GM18519 (cell line): ENCODE data around the gene CYP20A1.
"Not testable (repeated sequence)": the region's sequence is repeated elsewhere in the genome, so short reads cannot be mapped to it uniquely, and the experiment has no call there.

ENCODE experiments used
- ATAC-seq: cut with Tn5 transposase; IDR thresholded peaks from one replicate; pipeline ENCODE4 v1.9.1; 2021; ENCODE audit warnings: mild to moderate bottlenecking, moderate library complexity; ENCODE audit not compliant: unreplicated experiment, low FRiP score

CYP20A1 gene

DNA sequence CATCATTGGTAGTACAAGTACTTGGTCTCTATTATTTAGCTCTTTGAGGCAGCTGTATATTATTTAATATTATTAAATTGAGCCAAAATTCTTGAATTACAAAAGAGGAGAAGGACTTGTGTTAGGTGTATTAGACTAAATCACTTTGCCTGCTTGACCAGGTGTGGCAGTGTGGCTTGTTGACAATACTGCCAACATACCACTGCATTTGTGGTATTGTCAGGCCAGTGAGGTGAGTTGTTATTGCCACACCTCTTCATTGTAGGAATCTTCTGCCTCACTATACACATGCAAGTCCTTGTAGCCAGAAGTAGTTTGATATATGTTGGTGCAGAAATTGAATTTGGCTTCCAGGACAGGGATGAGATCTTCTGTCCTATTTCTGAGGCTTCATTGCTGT, 40.5 kb downstream of the CYP20A1 start:
- ATAC-seq = no peak

DNA sequence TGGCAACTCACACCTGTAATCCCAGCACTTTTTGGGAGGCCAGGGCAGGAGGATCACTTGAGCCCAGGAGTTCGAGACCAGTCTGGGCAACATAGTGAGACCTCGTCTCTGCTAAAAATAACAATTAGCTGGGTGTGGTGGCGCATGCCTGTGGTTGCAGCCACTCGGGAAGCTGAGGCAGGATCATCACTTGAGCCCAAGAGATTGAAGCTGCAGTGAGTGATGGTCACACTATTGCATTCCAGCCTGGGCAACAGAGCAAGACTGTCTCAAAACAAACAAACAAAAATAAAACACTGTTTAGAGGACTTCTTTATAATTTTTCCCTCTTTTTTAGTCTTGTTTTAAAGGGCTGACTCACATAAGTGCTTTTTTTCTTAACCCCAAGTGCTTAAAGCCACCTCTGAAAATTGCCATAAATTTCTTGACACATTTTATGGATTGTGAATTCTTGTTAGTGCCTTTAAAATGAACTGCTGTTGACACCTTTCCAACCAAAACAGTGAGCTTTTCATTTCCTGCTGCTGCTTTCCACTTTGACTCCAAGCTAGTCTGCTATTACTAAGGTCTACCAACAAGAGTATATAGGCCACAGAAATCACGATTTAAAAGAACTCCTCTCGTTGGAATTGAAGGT, 41.7 kb downstream of the CYP20A1 start:
- ATAC-seq = no peak

DNA sequence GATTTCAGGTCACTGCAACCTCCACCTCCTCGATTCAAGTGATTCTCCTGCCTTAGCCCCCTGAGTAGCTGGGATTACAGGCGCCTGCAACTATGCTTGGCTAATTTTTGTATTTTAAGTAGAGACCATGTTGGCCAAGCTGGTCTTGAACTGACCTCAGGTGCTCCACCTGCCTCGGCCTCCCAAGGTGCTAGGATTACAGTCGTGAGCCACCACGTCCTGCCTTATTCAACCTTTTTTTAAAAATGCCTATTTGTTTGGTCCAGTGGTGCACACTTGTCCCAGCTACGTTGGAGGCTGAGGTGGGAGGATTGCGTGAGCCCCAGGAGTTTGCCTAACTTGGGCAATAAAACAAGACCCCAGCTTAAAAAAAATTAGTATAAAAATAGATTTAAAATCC, 43.3 kb downstream of the CYP20A1 start:
- no peak for ATAC-seq

DNA sequence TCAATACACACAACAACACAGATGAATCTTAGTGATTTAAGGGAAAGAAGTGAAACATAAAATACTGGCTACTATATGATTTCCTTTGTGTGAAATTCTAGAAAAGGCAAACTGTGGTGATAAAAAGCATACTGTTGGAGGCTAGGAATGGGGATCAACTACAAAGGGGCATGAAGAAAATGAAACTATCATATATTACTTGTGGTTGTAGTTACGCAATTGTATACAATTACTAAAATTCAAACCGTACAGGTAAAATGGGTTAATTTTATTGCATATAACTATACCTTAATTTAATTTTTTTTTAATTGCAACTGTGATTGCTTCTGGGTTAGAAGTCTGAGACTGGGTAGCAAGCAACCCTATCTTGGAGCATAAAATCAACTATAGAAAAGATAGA, 47.7 kb downstream of the CYP20A1 start:
- no peak for ATAC-seq

DNA sequence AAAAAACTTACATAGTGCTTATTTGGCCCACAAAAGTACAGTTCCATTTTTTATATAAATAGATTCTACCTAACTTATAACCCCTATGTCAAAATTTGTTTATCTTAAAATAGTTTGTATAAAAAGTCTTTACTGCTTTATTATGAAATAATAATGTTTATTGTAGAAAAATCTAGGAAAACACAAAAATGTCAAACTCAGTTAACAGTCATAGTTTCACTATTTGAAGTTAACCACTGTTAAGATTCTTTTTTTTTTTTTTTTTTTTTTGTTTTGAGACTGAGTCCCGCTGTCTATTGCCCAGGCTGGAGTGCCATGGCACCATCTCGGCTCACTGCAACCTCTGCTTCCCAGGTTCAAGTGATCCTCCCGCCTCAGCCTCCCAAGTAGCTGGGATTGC, 62.8 kb downstream of the CYP20A1 start:
- ATAC-seq = no peak

DNA sequence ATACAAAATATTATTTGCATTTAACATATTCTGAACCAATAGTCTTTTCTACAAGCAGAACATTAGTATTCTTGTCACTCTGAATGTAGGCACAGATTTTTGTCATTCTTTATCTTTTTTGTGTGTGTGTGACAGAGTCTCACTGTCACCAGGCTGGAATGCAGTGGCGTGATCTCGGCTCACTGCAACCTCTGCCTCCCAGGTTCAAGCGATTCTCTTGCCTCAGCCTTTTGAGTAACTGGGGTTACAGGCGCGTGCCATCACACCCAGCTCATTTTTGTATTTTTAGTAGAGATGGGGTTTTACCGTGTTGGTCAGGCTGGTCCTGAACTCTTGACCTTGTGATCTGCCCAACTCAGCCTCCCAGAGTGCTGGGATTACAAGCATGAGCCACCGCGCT, 63.8 kb downstream of the CYP20A1 start:
- not testable (repeated sequence) for ATAC-seq

DNA sequence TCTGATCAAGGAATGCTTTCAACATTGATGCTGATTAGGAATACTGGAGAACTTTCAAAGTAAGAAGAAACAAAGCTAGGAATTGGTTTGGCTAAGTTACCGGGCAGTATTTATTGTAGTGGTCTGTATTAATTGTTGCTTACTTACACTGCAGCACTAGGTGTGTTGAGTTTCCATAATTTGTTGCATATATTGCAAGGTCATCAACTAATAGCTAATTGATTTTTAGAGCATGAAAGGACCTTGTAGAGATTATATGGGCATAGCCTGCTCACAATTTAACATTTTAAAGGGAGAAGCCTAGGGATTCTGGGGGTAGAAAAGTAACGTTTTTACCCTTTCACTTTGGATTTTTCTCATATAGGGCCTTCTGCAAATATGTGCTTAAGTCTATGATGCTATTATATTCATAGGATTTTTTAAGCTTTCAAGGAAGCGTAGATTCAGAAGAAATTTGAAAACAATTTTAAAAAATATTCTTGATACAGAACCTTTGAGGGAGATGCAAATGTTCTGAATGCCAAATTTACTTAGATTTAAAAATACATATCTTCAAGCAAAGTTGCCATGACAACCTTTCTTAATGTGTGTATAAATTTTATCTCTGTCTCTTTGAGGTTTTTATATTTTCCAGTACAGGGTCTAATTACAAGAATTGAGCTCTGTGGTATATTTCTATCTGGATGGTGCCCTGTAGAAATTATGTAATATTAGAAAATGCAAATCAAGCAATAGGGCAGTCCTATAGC, 72.0 kb downstream of the CYP20A1 start:
- no peak for ATAC-seq

DNA sequence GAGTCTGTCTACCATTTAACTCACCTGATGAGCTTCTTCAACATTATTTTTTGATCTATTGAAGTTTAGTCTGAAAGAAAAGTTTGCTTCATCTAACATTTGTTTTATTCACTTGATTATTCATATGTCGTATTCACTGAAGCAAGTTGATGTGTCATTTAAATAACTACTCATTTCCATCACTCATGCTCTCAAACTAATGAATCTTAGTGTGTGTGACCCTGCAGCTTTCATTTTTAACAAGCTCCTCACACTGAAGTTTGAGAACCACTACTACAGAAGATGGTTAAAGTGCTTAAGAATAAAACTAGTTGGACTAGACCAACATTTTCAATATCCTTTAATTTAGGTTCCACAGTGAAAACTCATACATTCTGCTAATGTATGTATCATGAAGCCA, 87.5 kb downstream of the CYP20A1 start:
- no peak for ATAC-seq

DNA sequence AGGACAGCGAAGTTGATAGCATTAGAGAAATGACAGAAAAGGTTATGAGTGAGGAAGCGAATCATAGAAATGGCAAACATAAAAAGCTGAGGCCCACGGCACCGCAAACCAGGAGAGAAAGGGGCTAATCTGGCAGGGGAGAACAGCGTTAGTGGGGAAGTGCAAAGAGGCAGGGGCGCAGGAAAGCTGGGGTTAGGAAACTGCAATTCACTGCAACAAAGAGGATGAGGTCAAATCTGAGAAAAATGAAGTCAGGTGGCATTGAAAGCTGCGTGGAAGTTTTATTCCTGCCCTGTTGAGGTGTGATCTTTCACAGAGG, 88.7 kb downstream of the CYP20A1 start:
- no peak for ATAC-seq

DNA sequence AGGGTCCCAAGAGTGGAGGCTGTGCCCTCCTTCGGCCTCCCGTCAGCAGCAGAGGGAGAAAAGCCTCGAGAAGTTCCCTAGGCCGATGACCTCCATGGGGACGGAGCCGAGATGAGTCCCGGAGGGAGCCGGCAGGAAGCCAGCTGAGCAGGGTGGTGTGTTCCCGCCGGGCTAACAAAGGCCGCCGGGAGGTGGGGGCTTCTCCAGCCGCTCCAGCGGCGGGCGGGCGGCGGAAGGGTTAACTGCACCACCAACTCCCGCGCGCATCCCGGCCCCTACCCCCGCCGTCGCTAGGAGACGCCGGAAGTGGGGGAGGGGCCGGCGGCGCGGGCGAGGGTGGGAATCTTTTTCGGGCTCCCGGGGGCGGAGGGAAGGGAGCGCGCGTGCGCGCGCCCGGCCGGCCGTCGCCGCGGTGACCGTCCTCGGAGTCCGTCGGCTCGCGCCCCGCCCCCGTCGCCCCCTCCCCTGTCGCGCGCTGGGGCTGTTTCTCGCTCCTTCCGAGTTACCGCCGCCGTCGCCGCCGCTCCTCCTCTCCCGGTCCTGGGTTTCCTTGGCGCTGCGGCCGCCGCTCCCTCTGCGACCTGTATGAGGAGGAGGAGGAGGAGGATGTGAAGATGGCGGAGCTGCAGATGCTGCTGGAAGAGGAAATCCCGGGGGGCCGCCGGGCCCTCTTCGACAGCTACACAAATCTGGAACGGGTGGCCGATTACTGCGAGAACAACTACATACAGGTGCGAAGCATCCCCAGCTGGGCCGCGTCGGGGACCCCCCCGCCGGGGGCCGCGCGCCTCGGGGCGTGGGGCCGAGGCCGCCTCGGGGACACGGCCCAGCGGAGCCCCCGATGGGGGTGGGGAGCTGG, 89.3 kb downstream of the CYP20A1 start, which contains the start of gene ABI2:
Gene ABI2 (plus strand): TSS at position 494 of the 859 bp plus-strand sequence. CDS start 121 bp downstream, at position 615.
- ATAC-seq = peak; percentile 37

DNA sequence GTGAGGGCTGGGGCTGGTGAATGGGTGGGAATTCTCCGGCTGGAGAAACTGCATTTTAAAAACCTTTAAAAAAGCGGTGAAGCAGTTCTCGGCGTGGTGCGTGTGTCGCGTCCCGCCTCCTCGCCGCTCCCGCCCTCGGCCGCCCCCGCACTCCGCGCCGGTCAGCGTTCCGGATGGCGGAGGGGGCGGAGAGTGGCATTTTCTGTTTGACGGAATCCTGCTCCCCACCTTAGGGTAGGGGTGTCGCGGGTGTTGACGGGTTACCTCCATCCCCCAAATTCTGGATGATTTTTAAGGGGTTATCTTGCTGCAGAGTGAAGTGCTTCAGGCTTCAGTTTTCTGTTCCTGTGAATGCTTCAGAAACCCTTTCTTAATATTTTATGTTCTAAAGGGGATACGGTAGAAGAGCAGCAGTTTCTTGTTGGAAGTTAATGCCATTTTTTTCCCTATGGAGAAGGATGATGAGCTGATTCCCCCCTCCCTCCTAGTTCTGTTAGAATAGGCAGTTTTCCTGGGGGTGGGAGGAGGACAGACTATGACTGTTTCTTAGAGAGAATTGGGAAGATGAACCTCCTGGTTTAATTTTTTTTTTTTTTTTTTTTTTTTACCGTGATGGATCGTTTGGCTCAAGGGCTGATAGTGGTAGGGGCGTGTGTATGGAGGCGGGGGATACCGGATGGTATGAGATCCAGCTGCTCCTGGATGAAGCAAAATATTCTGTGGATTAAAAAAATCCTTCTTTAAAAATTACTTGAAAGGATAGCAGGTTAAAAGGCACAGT, 90.1 kb downstream of the CYP20A1 start:
- ATAC-seq = peak; percentile 38

DNA sequence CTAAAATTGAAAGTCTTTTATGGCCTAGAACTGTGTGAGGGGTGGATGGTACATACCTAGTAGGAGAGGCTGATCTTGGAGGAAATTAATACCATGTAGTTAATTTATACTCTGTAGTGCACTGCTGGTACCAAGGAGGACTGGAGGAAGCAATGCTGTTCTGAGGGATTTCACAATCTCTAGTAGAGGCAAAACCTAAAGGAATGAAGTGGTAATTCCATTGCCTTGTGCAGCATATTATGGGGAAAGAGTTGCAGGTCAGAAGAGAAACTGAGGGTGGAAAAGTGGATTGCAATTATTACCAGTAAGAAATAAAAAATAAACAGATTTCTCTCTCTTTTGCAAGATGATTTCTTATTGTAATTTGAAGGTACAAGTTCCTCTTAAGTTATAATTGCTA, 91.6 kb downstream of the CYP20A1 start:
- ATAC-seq = no peak

DNA sequence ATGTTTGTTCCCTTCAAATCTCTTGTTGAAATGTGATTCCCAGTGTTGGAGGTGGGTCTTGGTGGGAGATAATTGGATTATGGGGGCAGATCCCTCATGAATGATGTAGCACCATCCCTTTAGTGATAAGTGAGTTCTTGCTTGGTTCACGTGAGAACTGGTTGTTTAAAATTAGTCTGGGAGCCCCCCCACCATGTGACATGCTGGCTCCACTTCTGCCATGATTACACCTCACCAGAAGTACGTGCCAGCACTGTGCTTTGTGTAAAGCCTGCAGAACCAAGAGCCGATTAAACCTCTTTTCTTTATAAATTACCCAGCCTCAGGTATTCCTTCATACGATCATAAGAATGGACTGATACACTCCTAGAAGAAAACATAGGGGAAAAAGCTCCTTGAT, 99.5 kb downstream of the CYP20A1 start:
- no peak for ATAC-seq

DNA sequence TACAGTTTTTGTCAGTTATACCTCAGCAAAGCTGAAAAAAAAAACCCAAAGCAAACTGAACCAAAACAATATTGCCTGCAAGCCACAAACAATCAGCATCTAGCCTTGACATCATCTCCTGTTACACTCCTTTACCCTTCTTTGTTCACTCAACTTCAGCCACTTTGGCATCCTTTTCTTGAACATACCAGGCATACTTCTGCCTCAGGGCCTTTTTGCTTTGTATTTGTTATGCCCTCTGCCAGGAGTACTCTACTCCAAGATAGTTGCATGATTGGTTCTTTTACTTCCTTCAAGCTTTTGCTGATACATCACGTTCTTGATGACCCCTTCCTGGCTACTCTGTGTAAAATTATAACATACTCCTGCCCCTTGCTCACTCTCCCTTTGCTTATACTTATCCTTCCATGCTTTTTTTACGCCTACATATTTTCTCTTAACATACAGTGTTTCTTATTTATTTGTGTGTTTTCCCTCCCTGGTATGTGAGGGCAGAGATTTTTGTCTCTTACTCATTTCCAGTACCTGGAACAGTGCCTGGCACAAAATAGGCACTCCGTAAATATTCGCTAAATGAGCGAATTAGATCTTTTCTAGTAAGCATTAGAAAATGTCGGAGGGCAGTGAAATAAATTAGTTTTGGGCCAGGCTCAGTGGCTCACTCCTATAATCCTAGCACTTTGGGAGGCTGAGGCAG, 102.1 kb downstream of the CYP20A1 start:
- ATAC-seq = no peak

DNA sequence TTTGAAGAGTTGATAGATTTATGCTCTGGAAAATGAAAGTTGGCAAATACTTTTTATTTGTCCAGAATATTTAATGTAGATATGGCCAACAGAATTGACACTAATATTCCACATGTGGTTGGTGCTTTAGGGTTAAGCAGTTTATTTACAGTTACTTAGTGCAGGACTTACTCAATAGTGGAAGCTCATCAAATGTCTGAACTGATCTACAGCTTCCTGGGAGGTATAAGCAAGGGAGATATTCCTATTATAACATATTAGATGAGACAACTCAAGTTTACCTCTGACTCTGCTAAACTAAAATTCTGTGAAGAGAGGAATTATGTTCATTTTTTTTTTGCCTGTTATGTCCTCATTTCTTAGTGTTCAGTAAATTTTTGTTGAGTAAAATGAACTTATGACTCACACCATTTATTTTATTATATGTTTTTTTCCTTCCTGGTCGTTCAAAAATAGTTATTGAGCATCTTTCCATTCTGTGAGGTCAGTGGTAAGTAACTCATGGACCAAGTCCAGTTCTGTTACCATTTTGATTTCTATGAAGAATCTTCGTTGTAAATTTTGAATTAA, 103.0 kb downstream of the CYP20A1 start:
- no peak for ATAC-seq

DNA sequence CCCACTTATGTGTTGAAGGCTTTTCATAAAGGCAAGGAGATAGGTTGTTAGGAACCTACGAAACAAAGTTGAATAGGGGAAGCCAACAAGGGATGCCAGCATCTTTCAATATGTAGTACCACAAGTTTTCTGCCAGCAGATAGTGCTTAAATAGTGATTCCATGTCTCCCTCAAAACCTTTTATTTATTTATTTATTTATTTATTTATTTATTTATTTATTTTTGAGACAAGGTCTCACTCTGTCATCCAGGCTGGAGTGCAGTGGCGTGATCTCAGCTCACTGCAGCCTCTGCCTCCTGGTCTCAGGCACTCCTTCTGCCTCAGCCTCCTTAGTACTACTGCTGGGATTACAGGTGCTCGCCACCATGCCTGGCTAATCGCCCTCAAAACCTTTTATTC, 103.6 kb downstream of the CYP20A1 start:
- ATAC-seq = not testable (repeated sequence)

DNA sequence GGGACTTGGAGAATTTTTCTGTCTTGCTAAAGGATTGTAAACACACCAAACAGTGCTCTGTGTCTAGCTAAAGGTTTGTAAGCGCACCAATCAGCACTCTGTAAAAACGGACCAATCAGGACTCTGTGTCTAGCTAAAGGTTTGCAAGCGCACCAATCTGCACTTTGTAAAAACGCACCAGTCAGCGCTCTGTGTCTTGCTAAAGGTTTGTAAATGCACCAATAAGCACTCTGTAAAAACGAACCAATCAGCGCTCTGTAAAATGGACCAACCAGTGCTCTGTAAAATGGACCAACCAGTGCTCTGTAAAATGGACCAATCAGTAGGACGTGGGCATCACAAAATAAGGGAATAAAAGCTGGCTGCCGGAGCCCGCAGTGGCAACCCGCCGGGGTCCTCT, 105.8 kb downstream of the CYP20A1 start:
- no peak for ATAC-seq

DNA sequence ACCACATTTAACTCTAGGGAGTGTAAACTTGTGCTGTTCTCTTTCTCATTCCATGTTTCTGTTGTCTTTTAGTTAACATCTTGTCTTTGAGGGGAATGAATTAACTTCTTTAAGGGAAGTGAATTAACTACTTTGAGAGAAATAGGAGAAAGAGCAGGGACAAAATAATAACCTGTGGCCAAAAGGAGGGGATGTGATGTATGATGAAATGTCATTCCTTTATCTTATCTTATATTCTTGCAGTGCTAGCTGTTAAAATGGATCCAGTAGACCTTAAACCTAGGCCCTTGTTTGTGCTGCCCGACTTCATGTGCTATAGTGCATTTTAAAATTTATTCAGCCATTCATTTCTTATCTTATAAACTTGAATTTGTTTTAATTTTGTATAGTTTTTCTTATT, 107.8 kb downstream of the CYP20A1 start:
- no peak for ATAC-seq

DNA sequence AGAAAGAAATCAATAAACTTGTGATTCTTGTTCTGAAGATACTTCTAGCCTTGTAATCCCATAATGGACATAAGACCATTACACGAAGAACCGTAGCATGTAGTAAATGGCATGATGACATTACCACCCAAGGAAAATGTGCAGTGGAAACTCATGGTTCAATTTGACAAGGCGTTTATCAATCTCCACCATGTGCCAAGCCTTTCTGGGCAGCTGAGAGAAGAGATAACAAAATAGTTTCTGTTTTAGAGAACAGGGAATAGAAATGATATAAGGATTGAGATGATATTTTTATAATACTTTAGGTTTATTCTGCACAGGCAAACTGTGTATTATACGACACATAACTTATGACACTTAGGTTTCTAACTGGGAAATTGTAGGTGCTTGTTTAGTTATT, 108.6 kb downstream of the CYP20A1 start:
- no peak for ATAC-seq
